Activated CD4-positive, alpha-beta T cell treated with anti-CD3 and anti-CD28 coated beads, Interleukin-2, amount 50 U/mL, for 1 hour (primary cell): Measurements from ENCODE around the gene PLB1.

Source experiments
- DNase-seq: peaks from one replicate; pipeline ENCODE4 v3.0.0-alpha.2; 2020

PLB1 gene

DNA sequence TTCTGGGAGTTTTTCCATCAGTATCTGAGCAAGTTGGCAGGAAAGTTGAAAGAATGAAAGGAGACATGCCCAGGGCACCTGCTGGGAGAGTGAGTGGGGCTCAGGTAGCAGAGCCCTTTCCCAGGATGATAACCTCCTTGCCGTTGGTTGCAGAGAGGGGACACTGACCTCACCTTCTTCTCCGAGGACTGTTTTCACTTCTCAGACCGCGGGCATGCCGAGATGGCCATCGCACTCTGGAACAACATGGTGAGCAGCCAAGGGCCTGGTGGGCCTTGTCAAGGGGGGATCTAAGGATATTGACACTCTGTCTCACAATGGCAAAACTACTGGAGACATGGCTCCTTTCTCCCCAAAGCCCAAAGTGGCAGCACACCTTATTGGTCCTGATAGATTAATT, 136.9 kb downstream of the PLB1 start:
- DNase-seq, result no peak

DNA sequence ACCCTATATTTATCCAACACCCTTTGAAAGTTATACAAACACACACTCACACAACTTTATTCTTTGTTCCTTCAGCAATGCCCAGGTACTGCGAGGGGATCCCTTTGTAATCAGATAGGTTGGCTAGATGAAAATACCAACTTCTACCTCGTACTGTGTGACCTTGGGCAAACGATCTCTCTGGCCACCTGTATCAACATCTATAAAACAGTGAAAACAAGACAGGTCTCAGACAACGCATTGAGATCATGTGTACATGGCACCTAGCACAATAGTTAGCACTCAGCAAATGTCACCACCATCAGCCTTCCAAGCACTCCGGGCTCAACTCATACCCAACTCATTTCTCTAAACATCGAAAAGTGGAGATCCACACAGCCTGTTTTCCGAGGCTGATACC, 137.3 kb downstream of the PLB1 start:
- DNase-seq, result no peak

DNA sequence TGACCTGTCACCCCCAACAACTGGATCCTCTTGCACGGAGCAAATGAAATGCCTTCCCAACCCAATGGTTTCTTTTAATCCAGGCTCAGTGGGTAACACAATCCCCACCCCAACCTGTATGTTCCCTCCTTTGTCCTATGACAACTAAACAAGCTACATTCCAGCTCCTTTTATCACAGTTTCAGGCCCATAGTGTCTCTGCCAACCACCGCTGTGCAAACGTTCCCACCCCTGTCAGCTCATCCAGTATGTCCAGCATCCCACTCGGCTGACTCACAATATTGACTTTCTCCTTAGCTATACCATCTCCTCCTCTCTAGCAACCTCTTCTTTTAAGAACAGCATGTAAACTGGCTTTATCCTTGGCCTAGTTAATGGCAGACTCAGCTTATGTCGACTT, 137.9 kb downstream of the PLB1 start:
- no peak for DNase-seq

DNA sequence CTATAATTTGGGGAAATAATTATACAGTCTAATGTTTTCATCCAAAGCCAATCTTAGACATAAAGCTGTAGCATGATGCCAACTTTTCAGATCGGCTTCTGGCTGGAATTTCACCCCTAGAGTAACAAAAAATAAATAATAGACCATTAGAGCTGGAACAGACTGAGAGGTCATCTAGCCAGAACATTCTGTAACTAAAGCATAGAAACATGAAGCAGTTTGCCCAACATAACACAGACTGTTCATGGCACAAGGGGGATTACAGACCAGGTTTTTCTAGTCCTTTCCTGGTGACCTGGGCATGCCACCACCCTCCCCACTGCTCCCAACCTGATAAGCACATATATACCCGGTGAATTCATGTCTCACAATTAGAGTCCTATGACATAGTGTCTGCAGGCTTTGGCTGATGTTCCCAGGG, 139.3 kb downstream of the PLB1 start:
- no peak for DNase-seq

DNA sequence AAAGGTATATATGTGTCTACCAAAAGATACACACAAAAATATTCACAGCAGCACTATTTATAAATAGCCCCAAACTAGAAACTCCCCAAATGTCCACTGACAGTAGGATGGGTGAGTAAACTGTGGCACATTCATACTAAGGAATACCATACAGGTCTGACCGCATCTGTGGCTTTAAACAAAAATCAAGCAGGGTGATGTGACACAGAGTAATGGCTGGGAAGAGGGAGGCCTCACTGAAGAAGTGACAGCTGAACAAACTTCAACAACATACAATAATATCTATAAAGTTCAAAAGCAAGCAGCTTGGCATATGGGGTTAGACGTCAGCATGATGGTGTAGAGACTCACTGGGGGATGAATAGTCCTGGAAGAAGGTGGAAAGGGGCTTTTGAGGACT, 140.6 kb downstream of the PLB1 start:
- no peak for DNase-seq

DNA sequence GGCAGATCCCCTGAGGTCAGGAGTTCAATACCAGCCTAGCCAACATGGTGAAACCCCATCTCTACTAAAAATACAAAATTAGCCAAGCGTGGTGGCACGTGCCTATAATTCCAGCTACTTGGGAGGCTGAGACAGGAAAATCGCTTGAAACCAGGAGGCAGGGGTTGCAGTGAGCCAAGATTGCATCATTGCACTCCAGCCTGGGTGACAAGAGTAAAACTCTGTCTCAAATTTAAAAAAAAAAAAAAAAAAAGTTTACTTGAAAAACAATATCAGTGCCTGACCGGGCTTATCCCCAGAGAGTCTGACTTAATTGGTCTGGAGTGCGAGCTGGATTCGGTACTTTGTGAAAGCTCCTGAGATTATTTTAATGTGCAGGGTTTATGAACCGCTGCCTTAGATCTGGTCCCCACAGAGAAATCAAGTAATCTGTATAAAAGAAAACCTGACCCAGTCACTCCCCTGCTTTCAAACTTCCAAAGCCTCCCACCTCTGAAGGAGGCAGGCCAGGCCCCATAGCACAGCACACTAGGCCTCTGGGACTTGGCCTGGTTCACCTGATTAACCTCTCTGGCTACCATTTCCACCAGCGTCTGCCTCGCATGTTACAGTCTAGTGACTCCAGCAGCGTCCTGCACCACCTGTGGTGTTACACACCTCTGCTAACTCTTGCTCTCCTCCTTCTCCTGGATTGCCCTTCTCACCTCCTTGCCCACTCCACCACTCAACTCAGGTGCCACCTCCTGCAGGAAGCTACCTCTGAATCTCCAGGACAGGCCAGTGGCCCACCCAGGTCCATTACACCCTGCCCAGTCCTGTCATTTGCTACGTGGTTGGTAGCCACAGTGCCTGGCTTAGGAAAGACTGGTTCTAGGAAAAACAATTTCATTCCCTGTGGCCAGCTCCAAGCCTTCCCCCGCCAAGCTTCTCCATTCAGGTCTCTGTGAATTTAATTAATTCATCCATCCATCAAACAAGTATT, 141.5 kb downstream of the PLB1 start:
- no peak for DNase-seq

DNA sequence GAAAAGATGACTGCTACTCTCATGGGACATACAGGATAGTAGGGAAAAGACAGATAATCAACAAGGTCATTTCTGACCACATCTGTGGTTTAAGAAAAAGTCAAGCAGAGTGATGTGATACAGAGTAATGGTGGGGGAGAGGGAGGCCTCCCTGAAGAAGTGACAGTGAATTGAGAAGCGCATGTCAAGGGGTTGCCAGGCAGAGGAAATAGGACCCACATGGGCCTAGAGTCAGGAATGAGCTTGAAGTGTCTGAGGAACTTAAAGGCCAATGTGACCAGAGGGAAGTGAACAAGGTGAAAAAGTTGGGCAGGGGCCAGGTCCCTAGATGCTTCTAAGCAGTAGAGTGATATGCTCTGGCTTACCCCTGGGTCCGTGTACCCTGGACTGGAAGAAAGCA, 142.2 kb downstream of the PLB1 start:
- DNase-seq, result no peak

DNA sequence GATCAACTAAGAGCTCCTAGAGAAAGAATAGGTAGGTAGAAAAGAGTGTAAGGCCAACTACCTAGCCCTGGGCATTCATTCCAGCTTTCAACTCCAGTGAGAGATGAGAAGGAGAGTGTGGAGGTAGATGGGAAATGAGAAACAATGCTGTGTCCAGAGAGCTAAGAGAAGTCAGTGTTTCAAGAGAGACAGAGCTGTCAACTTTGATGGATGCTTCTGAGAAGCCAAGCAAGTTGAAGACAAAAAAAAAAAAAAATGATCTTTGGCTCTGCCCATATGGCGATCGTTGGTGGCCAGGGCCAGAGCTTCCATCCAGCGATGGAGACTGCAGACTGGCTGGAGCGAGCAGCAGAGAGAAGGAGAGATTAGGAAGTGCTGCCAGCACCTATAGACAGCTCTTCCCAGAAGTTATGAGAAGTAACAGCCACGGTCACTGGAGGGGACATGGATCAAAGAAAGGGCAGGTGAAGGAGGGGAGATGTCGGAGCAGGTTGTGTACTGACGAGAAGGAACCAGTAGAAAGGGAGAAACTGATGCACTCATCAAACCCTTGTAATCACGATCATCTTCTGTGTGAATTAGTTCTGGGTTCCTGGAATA, 143.3 kb downstream of the PLB1 start:
- no peak for DNase-seq

DNA sequence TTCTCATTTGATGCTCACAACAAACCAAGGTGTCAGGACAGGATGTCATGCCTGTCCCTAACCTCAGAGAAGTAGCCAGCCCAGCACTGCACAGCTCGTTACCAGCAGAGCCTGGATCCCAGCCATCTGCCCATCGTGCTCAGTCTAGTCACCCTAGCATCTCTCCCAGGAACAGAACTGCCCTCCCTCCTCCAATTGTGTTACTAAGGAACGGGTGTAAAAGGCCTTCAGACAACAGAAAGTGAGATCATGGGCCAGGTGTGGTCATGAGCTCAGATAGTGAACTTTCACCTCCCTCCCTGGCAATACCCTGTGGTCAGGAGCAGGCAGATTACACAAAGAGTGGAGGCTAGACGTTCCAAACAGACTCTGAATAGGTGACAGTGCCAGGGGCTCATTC, 144.0 kb downstream of the PLB1 start:
- no peak for DNase-seq

DNA sequence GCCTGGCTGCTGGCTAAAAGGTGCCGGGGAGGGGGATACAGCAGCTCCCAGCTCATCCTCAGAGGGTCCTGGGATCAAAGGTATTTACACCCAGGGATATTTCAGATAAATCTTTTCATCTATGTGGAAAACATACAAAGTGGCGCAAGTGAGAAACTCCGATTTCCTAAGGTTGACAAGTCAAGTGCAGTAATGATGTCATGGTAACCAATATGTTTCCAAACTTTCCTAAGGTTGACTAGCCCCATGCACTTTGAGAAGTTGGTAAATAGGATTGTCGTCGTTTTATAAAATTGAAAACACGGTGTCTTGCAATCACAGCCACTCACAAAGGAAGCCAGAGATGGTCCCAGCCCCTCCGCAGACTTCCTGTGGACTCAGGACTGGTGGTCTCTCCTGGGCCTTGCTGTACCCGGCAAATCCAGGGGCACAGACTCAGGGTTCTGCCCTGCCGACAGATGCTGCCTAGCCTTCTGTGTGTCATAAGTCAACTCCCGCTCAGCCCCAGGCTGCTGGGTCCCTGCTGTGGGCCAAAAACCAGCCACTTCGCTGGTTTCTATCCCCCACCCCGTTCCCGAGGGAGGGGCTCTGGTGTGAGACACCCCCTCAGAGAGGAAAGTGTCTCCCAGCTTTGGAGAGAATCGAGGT, 144.5 kb downstream of the PLB1 start:
- no peak for DNase-seq

DNA sequence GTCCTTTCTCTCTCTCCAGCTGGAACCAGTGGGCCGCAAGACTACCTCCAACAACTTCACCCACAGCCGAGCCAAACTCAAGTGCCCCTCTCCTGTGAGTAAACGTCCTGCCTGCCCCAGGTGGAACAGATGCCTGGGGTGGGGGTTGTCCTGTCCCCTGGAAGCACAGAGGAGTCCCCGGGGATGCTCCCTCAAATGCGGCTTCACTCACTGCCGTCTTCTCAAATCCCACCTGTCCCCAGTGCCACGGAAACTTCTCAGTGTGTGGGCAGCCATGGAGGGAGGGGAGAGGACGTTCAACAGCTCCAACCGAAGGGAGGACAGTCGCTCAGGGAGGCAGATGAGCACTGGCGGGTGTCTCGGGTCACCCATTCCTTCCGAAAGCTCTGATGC, 145.0 kb downstream of the PLB1 start:
- DNase-seq, result no peak

DNA sequence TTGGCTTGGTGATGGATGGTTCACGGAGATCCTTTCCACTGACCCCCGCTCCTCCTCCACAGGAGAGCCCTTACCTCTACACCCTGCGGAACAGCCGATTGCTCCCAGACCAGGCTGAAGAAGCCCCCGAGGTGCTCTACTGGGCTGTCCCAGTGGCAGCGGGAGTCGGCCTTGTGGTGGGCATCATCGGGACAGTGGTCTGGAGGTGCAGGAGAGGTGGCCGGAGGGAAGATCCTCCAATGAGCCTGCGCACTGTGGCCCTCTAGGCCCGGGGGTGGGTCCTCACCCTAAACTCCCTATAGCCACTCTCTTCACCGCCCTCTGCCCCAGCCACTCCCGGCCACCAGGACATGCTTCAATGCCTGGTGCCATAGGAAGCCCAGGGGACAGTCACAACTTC, 146.9 kb downstream of the PLB1 start:
- DNase-seq, result no peak

DNA sequence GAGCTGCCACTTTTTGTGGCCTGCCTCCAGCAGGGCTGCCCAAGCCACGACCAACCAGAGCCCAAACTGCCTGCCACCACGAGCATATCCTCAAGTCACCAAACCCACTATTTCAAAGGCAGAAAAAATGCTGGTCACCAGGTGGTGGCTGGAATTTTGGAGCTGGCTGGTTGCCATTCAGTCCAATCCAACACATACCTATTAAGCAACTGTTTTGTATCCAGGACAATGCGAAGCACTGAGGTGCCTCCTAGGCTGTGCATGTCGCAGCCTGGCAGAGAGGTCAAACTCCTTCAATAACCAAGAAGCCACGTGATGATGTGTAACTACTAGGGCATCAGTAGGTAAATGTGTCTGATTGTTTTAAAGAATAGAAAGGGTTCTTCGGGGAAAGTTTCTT, 147.5 kb downstream of the PLB1 start:
- DNase-seq, result no peak

DNA sequence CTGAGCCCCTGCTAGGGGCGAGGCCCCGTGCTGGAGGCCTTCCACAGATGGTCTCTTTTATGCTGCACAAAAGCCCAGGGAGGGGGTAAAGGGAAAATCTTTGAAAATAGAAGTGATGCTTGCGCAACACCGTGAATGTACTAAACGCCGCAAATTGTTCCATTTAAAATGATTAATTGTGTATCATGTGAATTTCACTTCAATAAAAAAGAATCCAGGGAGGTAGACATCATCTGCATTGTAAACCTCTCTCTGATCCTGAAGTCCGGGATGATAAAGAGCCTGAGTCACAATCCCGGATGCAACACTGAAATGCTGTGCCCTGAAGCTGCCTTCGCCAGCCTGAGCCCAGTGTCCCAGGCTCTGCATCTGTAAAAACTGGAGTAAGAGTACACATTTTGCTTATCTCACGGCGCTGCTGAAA, 148.1 kb downstream of the PLB1 start:
- DNase-seq, result no peak

DNA sequence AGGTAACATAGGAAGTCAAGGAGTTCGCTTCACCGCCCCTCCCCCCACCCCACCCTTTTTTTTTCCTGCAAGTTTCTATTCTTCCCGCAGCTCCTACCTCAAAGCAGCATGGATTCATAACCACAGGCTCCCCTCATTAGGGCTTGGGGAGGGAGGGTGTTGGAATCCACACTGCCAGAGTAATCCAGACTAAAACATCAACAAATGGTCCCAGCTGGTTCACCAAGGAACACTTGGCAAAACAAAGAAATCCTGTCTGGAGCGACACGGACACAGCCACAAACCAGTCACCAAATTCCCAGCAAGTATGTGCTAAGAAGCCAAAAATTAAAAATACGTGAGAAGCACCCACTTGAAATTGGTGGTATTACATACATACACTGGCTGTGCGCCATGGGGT, 148.9 kb downstream of the PLB1 start:
- DNase-seq, result no peak

DNA sequence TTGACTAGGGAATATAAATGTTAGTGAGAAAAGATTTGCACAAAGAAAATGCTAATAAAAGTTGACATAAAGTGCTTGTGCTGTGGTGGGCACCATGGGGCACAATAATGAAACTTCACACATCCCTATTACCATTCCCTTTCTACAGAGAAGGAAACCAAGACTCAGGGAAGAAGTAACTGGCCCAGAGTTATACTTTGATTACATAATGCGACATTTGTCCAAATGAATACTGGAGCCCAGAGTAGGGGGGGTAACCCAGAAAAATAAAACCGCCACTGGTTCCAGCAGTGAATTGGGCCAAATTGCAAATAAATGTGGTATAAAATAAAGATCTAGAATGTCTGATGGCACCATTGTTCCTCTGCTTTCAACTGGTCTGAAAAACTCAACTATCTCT, 149.7 kb downstream of the PLB1 start:
- DNase-seq, result no peak

DNA sequence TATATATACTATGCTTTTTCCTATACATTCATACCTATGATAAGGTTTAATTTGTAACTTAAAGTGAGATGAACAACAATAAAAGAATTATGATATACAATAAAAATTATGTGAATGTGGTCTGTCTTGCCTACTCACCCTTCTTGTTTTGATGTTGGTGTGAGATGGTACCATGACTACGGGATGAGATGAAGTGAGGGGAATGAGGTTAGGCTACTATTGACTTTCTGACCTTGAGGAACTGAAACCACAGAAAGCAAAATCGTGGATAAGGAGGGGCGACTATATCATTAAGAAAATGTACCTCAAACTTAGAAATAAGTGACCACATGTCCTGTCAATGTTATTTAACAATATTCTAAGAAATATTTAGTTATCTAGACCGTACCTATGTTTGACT, 151.8 kb downstream of the PLB1 start:
- DNase-seq, result no peak

DNA sequence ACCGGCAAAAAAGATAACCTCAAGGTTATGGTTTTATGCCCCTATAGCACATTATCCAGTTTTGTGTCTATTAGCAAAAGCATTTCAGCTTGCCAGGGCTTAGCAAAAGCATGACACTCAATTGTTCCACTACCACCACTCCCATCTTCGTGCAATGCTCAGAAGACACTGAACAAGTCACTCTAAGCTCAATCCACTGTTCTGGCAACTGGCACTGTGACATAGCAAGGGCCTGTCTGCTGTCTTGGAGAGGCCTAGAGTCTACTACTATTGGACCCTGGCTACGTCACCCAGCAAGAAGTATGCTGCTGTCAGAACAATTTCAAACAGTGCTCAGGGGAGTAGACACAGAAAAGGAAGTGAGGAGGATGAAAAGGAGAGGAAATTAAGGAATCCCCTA, 152.3 kb downstream of the PLB1 start:
- no peak for DNase-seq

DNA sequence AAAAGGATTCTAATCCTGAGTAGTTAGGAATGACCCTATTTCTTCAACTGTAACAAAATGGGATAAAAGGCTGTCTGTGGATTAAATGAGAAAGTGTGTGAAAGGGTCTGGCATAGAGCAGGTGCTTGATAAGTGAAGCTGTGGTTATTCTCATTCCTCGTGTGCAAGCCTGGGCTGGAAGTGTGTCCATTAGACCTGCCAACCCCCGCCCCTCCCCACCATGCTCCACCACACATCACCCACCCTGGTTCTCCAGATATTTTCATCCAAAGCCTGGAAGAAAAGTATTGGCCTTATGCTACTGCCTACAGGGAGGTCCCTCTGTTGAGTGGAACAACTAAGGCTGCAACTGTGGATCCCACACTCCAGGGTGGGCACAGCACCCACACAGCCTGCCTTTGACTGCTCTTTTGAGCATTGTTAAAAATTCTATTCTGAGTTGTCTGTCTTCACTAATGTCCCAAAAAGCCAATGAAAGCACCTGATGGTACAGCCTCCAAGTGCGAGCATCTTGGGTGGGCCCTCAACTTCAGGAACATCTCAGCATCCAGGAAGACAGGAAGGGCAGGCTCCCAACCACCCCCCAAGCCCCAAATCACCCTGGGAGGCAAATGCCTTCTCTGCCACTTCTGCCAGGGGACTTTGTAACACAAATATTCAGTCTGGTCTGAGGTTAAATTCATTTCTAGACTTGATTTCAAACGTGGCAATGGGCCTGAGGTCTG, 153.0 kb downstream of the PLB1 start:
- no peak for DNase-seq

DNA sequence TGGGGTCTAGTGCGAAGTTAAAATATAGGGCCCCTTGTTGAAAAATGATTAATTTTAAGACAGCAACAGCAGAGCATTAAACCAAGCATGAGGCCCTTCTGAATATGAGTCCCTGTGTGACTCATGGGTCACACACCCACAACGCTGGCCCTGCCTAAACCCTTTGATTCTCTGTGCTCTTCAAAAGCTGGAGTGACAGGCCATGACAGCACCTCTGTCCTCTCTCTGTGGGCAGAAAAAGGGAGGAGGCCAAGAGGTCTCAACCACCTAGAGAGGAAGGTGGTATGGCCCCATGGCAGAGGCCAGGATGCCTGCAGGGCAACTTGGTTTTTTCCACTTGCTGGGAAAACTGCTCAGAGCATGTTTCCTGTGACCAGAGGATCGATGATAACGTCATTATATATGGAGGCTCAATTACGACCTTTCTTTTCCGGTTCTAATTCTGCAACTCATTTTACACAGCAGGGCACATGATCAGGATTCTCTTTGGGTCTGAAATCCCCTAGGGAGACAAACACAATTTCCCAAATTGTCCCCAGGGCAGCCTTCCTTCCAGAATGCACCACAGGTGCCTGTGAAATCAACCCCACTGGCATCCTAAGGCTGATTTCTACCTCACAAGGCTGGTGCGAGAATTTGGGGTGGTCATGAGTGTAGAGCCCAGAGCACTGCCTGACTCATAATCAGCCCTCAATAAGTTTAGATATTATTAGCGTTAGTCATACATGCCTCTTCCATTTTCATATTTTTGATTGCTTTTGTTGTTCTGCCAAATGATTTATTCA, 153.8 kb downstream of the PLB1 start:
- no peak for DNase-seq

DNA sequence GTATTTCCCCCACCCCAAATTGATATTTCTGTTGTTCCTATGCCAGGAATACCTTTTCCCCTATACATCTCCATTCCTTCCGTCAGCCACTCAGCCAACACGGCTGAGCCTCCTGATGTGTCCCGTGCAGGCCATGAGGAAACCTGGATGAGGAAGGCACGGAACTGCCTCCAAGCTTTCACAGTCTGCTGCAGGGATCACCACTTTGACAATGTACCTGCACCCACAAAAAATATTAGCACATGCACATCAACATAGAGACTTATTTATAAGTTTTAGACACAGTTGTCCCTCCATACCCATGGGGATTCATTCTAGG, 154.4 kb downstream of the PLB1 start:
- DNase-seq, result no peak

DNA sequence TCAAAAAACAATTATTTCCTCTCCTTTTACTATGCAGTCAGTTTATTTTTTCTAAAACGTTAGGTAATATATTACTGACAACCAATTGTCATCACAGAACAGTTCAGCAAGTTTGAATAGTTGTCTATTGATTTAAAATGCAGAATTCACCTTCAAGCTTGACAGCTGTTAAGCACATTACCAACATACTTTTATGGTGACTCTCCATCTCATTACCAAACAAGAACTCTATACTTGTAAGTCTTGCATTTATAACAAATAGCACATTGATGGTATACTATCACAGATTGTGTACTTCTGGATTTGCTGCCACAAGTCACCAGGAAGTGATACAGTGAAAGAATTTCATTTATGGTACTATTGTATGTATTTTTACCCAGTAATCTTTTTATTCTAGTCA, 156.4 kb downstream of the PLB1 start:
- no peak for DNase-seq
